Right ventricle myocardium superior (tissue), 1 donor: ENCODE measurements around the gene SMC4. TPM values are rescaled to one million over a fixed set of nuclear protein-coding genes. Genes with fewer than 3 reads are reported as not detected.
"Not testable (repeated sequence)": the region's sequence is repeated elsewhere in the genome, so short reads cannot be mapped to it uniquely, and the experiment has no call there.

Source experiments
- ATAC-seq: fragments of 200-7000 bp; cut with Tn5 transposase; one replicate; pipeline ENCODE4 v1.9.1; 2020; ENCODE audit warnings: mild to moderate bottlenecking; ENCODE audit not compliant: poor library complexity
- DNase-seq: peaks from one replicate; pipeline ENCODE4 v3.0.0-alpha.2; 2020
- intact Hi-C: fragments of 100-400 bp; cut with DNase I; formaldehyde crosslinking; loops from one replicate; pipeline ENCODE4 v1.11.2; 2022
- total RNA-seq: library from RNA; stranded (reverse); fragmentation: NEBNext Ultra II Directional; extraction: Animal tissue kit (Norgen Biotek cat#: 25700); gene quantifications from one replicate; pipeline ENCODE4 v1.2.1, GENCODE V29; 2021
- donor health status: DM: no; HTN: yes; CAD: no; lungs with severe emphysema.

The SMC4 gene
- total RNA-seq, 1 donor from 2014 or later = 19.4 TPM

DNA sequence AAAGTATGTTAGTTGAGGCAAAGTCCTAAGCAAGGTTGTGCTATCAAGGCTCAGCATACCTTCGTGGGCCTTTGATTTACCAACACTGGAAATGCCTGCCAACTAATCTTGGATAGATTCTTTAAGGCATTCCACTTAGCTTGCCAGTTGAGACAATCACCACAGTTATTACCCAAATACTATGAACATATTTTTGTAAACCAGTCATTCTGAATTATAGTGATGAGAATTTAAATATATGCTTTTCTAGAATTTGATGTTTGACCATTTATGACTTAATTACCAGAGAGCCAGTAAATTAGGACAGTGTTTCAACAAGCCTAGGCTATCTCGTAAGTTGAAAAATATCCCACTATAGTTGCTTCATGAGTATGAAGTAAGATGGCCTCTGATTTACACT is 34.6 kb downstream of the SMC4 start:
- intact Hi-C loops = no loop called here
- DNase-seq (no peak), ATAC-seq (no peak)

GRCh38 chr3:160435095-160435494 is 35.6 kb downstream of the SMC4 start:
- ATAC-seq (no peak), DNase-seq (no peak)
- intact Hi-C loops = no loop called here

GRCh38 chr3:160435747-160436146 is 36.3 kb downstream of the SMC4 start:
- ATAC-seq = no peak
- DNase-seq = no peak
- intact Hi-C loops = no loop called here

- intact Hi-C loops = no loop called here
- no peak for ATAC-seq
- DNase-seq = no peak
Measured at GRCh38 chr3:160437083-160437455, 37.6 kb downstream of the SMC4 start.

DNA sequence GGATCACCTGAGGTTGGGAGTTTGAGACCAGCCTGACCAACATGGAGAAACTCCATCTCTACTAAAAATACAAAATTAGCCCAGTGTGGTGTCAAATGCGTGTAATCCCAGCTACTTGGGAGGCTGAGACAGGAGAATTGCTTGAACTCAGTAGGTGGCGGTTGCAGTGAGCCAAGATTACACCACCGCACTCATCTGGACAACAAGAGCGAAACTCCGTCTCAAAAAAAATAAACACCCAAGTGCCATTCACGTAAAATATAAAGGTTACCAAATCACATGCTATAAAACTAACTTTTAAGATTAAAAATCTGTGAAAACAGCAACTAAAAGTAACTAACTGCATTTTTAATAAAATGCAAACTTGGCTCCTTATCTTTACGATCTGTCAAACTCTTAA is 41.2 kb downstream of the SMC4 start:
- intact Hi-C loops = no loop called here
- ATAC-seq (no peak), DNase-seq (no peak)

DNA sequence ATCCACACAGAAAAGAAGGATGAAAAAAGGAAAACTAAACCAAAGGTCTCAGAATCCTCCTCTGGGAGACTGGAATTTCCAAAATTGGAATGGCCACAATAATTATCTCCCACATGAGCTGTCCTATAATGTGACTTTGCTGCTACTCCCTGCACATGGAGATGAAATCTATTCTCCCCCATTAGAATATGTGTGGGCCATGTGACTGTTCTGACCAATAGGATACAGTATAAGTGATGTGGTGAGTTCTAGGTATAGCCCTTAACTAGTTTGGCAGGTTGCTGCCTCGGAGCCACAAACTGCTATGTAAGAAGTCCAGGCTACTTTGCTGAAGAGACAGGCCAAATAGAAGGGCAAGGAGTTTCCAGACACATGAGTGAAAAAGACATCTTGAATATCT is 45.0 kb downstream of the SMC4 start:
- DNase-seq (no peak), ATAC-seq (no peak)
- intact Hi-C loops = no loop called here

DNA sequence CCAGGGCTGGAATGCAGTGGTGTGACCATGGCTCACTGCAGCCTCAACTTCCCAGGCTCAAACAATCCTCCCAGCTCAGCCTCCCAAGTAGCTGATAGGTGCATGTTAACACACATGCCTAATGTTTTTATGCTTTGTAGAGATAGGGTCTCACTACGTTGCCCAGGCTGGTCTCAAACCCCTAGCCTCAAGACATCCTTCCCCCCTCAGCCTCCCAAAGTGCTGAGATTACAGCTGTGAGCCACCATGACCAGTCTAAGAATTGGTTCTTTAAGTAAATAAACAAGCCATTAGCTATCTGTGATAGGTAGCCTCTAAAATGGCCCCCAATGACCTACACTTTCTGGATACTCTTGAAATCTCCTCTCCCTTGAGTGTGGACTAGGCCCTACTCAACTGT is 46.4 kb downstream of the SMC4 start:
- ATAC-seq = no peak
- intact Hi-C loops = no loop called here
- DNase-seq = no peak

DNA sequence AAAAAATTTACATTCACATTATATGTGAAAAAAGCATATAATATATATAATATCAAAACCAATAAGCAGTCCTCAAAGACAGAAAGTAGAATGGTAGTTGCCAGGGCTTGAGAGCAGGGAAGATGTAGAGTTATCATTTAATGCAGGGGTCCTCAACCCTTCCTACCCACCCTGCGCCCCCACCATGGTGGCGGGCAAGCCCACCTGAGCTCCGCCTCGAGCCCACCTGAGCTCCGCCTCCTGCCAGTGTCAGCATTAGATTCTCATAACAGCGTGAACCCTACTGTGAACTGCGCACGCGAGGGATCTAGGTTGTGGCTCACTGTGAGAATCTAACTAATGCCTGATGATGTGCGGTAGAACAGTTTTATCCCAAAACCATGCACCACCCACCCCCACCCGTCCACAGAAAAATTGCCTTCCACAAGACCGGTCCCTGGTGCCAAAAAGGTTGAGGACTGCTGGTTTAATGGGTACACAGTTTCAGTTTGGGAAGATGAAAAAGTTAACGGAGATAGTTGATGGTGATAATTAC is 47.1 kb downstream of the SMC4 start:
- intact Hi-C loops = no loop called here
- ATAC-seq (no peak), DNase-seq (no peak)

DNA sequence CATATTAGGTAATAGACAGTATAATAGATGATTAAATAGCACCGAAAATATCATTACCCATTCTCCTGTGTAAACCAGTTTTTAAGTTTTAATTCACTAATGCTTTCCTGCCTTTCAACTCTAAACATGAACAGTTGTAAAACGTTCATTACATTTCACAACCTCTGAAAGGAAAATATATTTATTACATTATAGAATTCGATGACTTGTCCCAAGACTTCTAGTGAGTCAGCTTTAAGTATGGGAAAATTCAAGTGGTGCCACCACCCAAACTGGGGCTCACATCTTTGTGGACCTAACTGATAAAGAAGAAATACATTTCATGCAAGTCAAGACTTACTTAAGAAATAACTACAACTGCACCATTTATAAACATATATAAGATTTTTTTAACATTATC is 48.1 kb downstream of the SMC4 start:
- DNase-seq = no peak
- intact Hi-C loops = no loop called here
- ATAC-seq = no peak

DNA sequence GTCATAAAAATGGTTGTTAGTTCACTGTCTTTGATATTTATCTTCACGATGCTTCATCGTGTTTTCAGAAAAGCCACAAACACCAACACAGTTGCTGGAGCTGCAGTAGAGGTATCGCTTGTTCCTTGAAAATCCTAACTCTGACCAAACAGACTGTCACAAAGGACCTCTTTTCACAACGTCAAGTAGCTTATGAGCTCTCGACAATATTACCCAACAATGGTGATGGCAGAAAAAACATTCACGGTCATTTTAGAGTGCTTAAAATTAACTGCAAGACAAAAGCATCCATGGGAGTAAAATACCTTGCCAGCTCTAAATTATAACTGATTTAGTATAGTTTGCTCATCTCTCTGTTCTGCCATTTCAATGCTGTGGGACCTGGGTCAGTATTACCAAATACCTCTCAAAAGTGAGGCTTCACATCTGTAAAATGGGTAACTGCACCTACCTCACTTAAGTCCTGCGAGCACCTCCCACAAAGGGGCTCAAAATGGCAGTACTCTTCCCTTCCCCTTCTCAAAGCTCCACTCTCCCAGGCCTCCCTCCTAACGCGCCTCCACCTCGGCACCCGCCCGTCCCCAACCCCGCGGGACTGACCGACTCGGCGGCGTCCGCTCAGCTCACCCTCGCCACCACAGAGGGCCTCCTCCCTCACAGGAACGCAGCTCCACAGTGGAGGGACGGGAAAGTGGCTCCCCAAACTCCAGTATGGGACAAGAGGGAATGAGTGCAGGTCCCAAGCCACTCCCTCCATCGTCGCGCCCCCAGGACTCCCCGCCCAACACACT is 49.6 kb downstream of the SMC4 start:
- intact Hi-C loops = no loop called here

GRCh38 chr3:160449636-160450598 is 50.5 kb downstream of the SMC4 start, which contains the start of gene TRIM59:
Gene TRIM59 (minus strand): TSS chr3:160449786. CDS start chr3:160439183, 10,603 bp downstream.
- ATAC-seq (peak; percentile 94), DNase-seq (peak; percentile 92)
- intact Hi-C loops = no loop called here

More for the DNA sequence above, 49.6 kb downstream of the SMC4 start:
- ATAC-seq = peak; percentile 48
- no peak for DNase-seq

DNA sequence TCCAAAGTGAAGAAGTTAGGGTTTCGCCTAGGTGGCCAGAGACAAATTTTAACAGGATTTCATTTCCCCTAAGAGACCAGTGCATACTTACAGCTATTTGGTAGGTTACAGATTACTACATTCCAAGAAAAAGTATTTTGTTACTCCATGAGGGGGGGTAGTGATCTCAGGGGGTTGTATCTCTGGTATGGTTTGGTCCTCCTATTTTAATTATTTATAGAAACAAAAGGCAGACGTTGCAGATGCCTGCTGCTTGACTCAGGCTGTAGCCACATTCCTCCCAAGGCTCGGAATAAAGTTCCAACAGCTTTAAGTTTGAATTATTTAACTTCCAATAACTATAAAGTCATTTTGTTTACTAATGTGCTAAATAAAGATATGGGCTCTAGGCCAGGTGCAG is 51.4 kb downstream of the SMC4 start:
- no peak for DNase-seq

DNA sequence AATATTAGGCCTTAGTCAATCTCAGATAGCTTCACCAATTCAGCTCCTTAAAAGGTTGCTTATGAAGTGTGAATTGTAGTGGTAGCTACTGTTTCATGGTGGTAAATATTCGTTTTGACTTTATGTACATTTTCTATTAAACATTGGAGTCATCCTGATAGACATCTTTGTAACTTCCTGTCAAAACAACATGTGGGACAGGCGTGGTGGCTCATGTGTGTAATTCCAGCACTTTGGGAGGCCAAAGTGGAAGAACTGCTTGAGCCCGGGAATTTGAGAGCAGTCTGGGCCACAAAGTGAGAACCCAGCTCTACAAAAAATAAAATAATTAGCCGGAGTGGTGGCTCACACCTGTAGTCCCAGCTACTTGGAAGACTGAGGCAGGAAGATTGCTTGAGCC is 52.2 kb downstream of the SMC4 start:
- DNase-seq (no peak), ATAC-seq (no peak)
- intact Hi-C loops = no loop called here

More for the DNA sequence above, 51.4 kb downstream of the SMC4 start:
- ATAC-seq = no peak
- intact Hi-C loops = no loop called here

DNA sequence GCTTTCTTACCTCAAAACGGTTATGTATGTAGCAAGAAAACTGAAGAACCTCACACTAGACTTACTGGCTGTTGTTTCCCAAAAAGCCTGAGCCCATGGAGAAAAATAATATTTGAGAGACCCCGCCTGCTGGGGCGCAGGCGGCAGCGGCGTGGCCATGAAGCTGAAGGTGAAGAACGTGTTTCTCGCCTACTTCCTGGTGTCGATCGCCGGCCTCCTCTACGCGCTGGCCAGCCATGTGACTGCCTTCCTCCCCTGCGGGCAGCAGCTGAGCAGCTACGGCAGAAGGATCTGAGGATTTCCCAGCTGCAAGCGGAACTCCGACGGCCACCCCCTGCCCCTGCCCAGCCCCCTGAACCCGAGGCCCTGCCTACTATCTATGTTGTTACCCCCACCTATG is 52.8 kb downstream of the SMC4 start:
- intact Hi-C loops, ATAC-seq, DNase-seq: not testable (repeated sequence)

GRCh38 chr3:160454995-160455394 is 55.5 kb downstream of the SMC4 start:
- DNase-seq = no peak
- intact Hi-C loops = no loop called here
- no peak for ATAC-seq

GRCh38 chr3:160455846-160456245 is 56.4 kb downstream of the SMC4 start:
- intact Hi-C loops = no loop called here
- DNase-seq = no peak
- ATAC-seq = no peak

GRCh38 chr3:160458151-160458550 is 58.7 kb downstream of the SMC4 start:
- ATAC-seq (no peak), DNase-seq (no peak)
- intact Hi-C loops = no loop called here

DNA sequence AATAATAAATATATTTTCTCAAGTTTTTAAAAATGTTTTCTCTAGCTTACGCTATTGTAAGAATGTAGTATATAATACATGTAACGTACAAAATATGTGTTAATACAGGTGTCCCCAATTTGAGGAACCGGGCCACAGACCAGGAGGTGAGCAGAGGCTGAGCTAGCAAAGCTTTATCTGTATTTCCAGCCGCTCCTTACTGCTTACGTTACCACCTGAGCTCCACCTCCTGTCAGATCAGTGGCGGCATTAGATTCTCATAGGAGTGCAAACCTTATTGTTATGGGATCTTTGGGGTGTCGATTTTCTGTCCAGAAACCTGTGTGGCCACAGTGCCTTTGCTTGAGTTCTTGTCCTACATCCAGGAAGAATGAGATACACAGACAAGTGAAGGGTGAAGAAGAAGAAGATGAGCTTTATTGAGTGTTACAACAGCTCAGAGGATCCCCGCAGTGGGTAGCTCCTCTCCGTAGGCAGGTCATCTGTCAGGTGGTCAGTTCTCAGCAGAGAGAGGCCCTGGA is 60.1 kb downstream of the SMC4 start:
- DNase-seq (no peak), ATAC-seq (no peak)
- intact Hi-C loops = no loop called here

- no peak for DNase-seq
- intact Hi-C loops = no loop called here
- no peak for ATAC-seq
Measured at GRCh38 chr3:160460033-160460432, 60.6 kb downstream of the SMC4 start.
